Measurements from ENCODE around the gene UCHL1.

Gene UCHL1

GRCh38 chr4:41256131-41256739 lies 493 bp upstream of the UCHL1 start:
- Histone ChIP-seq H2AFZ (ENCODE audit: low read length) (peak overlapping the region; percentile 93), H3K4me3 (ENCODE audit: low read depth, low read length, poor library complexity, severe bottlenecking) (peak overlapping the region; percentile 74), H3K9ac (ENCODE audit: low read length) (peak overlapping the region; percentile 53; the same call in 1 of the 2 replicates)

GRCh38 chr4:41257257-41257901 lies 651 bp downstream of the UCHL1 start:
- TF ChIP-seq CTCF (IDR thresholded peaks at IDR 0.05; ENCODE audit: low read length) (no peak), EZH2 (IDR thresholded peaks at IDR 0.05; ENCODE audit: borderline replicate concordance, low read length) (no peak)
- Histone ChIP-seq H3K9me3 (ENCODE audit: low read length) (no peaks in the 10 kb centered on the region), H3K27me3 (ENCODE audit: insufficient read depth, low read length) (no peaks in the 10 kb centered on the region), H3K4me3 (ENCODE audit: low read depth, low read length, poor library complexity, severe bottlenecking) (peak overlapping the region; percentile 74), H3K4me2 (ENCODE audit: low read length) (peak overlapping the region; percentile 93), H3K36me3 (ENCODE audit: insufficient read depth, low read length) (peaks cover 47% of the 10 kb centered on the region), H3K9me2 (ENCODE audit: low read depth, low read length) (no peaks in the 10 kb centered on the region), H3K79me2 (ENCODE audit: insufficient read depth, low read length) (peaks cover 18% of the 10 kb centered on the region), H3K4me1 (ENCODE audit: insufficient read depth, low read length, severe bottlenecking) (peaks cover 24% of the 10 kb centered on the region), H4K20me1 (ENCODE audit: insufficient read depth, low read length) (no peaks in the 10 kb centered on the region), H2AFZ (ENCODE audit: low read length) (no peak overlapping the region), H3F3A (ENCODE audit: insufficient read depth, low read length) (no peaks in the 10 kb centered on the region), H3K27ac (ENCODE audit: low read depth, low read length, poor library complexity, severe bottlenecking) (peak overlapping the region; percentile 75), H3K9ac (ENCODE audit: low read length) (peak overlapping the region; percentile 88)

More at GRCh38 chr4:41256131-41256739, 493 bp upstream of the UCHL1 start:
- Histone ChIP-seq H3K27ac (ENCODE audit: low read depth, low read length, poor library complexity, severe bottlenecking) (no peak overlapping the region), H3K79me2 (ENCODE audit: insufficient read depth, low read length) (peaks cover 18% of the 10 kb centered on the region), H3K4me1 (ENCODE audit: insufficient read depth, low read length, severe bottlenecking) (peaks cover 24% of the 10 kb centered on the region), H3K9me3 (ENCODE audit: low read length) (no peaks in the 10 kb centered on the region), H3K36me3 (ENCODE audit: insufficient read depth, low read length) (peaks cover 36% of the 10 kb centered on the region), H3K4me2 (ENCODE audit: low read length) (peak overlapping the region; percentile 93), H4K20me1 (ENCODE audit: insufficient read depth, low read length) (no peaks in the 10 kb centered on the region), H3F3A (ENCODE audit: insufficient read depth, low read length) (no peaks in the 10 kb centered on the region), H3K9me2 (ENCODE audit: low read depth, low read length) (no peaks in the 10 kb centered on the region), H3K27me3 (ENCODE audit: insufficient read depth, low read length) (no peaks in the 10 kb centered on the region)
- TF ChIP-seq CTCF (IDR thresholded peaks at IDR 0.05; ENCODE audit: low read length) (no peak), EZH2 (IDR thresholded peaks at IDR 0.05; ENCODE audit: borderline replicate concordance, low read length) (no peak)

GRCh38 chr4:41257906-41258305 lies 1.2 kb downstream of the UCHL1 start:
- H3K36me3 ChIP-seq (ENCODE audit: insufficient read depth, low read length) = peaks cover 53% of the 10 kb centered on the region
- H3K9me3 ChIP-seq (ENCODE audit: low read length) = no peaks in the 10 kb centered on the region
- H2AFZ ChIP-seq (ENCODE audit: low read length) = no peak overlapping the region
- peak overlapping the region; percentile 88 for H3K9ac ChIP-seq (ENCODE audit: low read length)
- no peaks in the 10 kb centered on the region for H3K9me2 ChIP-seq (ENCODE audit: low read depth, low read length)
- H3K4me1 ChIP-seq (ENCODE audit: insufficient read depth, low read length, severe bottlenecking) = peaks cover 24% of the 10 kb centered on the region
- H3K27ac ChIP-seq (ENCODE audit: low read depth, low read length, poor library complexity, severe bottlenecking) = peak overlapping the region; percentile 68
- H4K20me1 ChIP-seq (ENCODE audit: insufficient read depth, low read length) = no peaks in the 10 kb centered on the region
- H3K4me3 ChIP-seq (ENCODE audit: low read depth, low read length, poor library complexity, severe bottlenecking) = peak overlapping the region; percentile 74
- peaks cover 18% of the 10 kb centered on the region for H3K79me2 ChIP-seq (ENCODE audit: insufficient read depth, low read length)
- TF ChIP-seq EZH2 (IDR thresholded peaks at IDR 0.05; ENCODE audit: borderline replicate concordance, low read length) (no peak), CTCF (IDR thresholded peaks at IDR 0.05; ENCODE audit: low read length) (no peak)
- H3K27me3 ChIP-seq (ENCODE audit: insufficient read depth, low read length) = no peaks in the 10 kb centered on the region
- peak overlapping the region; percentile 93 for H3K4me2 ChIP-seq (ENCODE audit: low read length)
- no peaks in the 10 kb centered on the region for H3F3A ChIP-seq (ENCODE audit: insufficient read depth, low read length)
